ENCODE data around the gene NPM3.

Gene NPM3

GRCh38 chr10:101749047-101750016 lies 33.9 kb downstream of the NPM3 start:
- DNase-seq = no peak

GRCh38 chr10:101748496-101748895 lies 34.8 kb downstream of the NPM3 start:
- no peak for DNase-seq

- no peak for DNase-seq
Measured at GRCh38 chr10:101745074-101745696, 38.1 kb downstream of the NPM3 start.

GRCh38 chr10:101744267-101744666 lies 39.0 kb downstream of the NPM3 start:
- no peak for DNase-seq

GRCh38 chr10:101741938-101742337 lies 41.3 kb downstream of the NPM3 start:
- no peak for DNase-seq

- DNase-seq = no peak
Measured at GRCh38 chr10:101736666-101737065, 46.6 kb downstream of the NPM3 start.

GRCh38 chr10:101732096-101732495 lies 51.1 kb downstream of the NPM3 start:
- DNase-seq = no peak
